ENCODE results near the gene POC1B.
A peak's percentile ranks its signal among the peaks of the same experiment; 100 is the strongest.

The POC1B gene

DNA sequence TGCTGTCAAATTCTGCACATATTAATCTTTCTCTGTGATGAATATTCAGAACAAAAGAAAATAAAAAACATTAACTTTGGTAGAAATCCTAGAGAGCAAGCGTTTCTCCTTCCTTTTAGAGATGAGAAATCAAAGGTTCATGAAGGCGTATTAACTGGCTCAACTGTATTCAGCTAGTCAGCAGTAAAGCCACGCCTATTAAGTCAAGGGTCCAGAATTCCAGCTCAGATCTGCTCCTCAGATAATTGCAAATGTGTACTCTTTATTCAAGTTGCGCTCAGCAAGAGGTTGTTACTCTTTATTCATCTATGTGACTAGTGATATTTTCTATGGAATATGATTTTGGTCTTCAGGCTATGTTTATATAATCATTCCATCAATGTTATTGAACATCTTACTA lies 13.1 kb upstream of the POC1B start:
- no peak for DNase-seq

DNA sequence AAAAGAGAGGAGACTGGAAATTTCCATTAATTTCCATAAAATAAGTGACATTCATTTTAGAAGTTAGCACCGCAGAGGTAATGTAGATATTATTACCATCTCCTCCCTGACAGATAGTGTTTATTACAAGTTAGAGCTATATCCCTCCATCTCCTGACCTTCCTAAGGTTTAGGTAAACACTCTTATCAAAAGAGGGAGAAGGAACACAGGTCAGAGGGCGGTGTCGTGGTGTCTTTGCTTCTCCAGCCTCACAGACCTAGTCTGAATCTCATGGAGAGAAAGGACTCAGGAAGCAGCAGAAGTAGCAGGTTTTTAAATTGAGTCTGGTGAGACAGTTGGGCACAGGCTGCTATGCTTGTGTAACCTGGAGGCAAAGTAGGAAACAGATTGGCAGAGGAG lies 11.5 kb upstream of the POC1B start:
- DNase-seq = no peak

DNA sequence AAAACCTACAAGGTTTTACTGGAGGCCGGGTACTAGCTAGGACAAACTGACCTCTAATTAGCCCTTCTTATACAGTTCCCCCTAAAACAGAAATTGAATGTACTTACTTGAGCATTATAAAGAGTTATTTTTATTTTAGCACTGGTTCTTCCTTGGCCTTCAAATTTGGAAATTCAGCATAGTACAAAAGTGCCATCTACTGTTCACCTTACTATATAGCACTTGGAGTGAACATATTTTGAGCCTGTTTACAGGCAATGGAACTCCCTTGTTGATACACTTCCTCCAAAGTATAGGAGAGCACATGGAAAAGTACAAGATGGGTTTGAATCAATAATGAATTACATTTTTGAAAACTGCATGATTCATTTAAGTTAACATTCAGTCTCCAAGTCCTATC lies 3.9 kb upstream of the POC1B start:
- no peak for DNase-seq

DNA sequence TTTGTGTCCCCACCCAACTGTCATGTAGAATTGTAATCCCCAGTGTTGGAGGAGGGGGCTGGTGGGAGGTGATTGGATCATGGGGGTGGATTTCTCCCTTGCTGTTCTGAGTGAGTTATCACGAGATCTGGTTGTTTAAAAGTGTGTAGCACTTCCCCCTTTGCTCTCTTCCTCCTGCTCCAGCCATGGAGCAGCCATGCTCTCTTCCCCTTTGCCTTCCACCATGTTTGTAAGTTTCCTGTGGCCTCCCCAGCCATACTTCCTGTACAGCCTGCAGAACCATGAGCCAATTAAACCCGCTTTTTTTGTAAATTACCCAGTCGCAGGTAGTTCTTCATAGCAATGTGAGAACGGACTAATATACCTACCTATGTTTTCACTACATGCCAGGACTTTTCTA lies 2.6 kb upstream of the POC1B start:
- no peak for DNase-seq

DNA sequence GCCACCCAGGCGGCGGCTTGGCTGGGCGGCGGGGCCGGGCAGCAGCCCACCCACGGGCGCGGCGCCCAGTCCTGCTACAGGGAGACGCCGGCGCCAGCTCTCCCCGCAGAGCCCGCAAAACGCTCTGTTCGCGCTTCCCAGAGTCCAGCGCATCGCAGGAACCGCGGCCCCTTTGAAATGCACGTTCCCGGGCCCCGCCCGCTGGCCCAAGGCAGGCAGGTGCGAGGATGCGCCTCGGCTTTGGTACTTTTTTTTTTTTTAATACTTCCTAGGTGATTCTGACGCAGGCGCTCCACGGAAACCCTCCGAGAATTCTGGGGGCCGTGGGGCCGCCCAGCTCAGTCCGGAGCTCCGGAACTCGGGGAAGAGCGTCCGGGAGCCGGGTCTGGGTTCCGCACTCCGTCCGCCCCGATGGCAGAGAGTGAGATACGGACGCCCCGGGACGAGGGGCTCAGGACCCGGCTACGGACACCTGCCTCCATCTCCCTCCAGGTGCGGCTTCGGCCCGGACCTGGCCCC lies 483 bp downstream of the POC1B start:
- DNase-seq = no peak

DNA sequence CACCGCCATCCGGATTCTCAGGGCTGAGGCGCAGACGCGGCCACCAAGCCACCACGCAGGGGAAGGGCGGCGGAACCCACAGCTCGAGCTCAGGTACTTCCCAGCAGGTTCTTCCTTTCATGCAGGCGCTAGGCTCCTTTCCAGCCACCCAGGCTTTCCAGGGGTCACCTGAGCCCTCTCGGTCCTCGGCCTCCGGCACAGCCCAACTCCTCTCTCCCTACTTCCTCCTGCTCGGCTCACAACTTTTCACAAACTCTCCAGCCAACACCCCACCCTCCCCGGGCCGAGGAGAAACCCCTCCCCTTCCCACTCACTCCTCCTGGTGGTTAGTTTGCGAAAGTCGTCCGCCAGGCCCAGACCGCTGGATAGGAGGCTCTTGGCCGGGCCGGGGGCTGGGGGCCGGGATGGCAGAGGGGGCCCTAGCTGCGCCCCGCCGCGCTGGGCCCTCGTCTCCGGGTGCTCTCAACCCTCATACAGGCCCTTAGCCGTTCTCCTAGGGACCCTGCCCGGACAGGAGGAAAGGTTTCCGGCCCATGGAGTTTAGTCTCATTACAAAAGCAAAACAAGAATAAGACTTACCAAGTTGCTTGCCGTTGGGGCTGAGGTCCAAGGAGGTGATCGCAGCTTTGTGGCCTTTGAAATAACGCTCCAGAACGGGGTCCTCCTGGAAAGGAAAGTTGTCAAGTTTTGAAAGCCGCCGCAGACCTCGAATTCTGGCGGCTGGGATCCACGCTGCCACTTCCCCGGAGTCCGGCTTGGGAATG lies 1.1 kb downstream of the POC1B start, which contains the start of gene GALNT4:
Gene GALNT4, minus strand, starts transcription at position 256 of the 764 bp plus-strand sequence. Its CDS starts 247 bp downstream, at position 9.
- DNase-seq = peak; percentile 60

DNA sequence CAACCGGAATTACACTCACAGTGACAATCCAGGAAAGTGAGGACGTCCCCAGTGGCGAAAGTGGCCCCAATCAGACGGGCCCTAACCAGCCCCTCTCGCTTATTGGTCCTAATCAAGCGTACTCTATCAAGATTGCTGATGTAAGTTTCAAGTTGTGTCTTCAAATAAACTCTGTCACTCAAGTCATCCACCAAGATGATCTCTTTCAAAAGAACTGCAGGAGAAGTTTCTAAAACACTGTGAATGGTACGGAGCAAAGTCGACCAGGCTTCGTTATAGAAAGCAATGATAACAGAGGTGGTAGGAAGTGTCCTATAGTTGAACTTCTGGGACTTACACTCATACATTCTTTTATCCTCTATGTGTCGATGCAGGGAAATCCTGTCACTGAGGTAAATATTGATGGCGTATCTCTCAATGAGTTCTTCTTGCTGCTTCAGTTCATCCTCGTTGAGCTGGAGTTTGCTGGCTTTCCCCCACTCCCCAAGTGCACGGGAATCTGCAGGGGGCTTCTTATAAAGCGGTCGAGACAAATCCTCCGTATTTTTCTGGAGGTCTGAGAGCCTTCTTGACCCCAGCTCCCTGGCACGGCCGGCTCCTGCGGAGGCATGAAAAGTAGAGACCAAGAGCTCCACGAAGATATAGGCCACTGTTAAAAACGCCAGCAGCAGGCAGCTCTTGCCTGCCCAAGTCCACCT lies 1.9 kb downstream of the POC1B start:
- no peak for DNase-seq

DNA sequence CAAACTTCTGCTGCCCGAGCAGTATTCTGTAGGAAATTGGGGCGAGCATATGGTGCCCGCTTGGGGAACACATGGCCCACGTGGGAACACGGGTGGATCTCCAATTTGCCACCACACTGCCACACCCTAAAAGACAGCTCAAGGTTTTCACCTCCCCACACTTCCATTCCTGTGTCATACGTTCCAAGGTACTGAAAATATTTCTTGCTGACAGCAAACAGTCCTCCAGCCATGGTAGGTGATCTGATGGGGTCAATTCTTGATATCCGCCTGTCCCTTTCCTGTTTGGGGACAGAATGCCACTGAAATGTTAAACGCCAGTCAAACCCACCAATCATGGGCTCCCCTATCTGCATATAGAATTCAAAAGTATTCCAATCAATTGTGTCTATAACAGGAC lies 2.5 kb downstream of the POC1B start:
- no peak for DNase-seq

DNA sequence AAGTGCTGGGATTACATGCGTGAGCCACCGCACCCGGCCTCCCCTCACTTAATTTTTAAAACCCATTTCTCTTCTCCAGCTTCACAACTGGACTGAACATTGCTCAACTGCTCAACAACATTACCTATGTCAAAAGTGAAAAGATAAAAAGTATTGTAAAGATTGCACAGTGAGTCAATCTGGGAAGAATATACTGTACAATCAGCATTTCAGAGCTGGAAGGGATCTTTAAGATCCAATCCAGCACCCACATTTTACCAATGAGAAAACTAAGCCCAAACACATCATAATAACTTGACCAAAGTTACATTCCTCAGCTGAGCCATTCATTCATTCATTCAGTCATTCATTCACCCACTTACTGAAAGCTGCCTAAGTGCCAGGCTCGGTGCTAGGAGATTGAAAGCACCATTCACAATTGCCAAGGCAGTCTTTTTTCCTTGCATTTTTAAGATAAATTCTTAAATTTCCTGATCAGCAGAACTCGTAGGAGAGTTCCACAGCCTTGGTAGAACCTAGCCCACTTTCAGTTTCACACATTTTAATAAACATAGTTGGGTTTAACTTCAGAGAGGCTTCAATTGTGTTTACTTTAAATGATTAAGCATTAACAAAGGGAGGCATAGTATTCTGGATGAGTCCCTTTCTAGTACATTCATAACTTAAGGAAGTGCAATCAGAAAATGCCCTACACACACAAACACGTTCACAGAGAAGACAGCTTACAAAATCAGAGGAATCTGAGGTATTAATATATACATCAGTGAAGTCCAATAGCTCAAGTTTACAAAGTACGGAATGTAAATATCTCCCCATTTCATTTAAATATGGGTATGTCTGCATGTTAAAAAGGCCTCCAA lies 4.3 kb downstream of the POC1B start:
- DNase-seq = no peak

DNA sequence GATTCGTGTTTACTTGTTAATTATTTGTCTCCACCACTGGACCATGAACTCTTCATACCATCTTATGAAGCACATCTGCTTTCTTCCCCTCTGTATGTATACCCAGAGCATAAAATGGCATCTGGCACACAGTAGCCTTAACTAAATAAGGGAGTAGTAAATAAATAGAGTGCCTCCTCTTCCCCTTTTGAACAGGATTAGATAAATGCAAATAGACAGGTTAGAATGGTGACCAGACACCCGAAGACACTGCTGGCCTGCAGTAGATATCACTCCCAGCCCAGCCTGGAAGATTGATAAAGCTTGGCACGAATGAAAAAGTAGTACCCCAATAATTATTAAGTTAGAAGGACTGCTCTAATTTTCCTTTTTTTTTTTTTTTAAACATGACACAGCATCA lies 8.1 kb downstream of the POC1B start:
- DNase-seq = no peak

DNA sequence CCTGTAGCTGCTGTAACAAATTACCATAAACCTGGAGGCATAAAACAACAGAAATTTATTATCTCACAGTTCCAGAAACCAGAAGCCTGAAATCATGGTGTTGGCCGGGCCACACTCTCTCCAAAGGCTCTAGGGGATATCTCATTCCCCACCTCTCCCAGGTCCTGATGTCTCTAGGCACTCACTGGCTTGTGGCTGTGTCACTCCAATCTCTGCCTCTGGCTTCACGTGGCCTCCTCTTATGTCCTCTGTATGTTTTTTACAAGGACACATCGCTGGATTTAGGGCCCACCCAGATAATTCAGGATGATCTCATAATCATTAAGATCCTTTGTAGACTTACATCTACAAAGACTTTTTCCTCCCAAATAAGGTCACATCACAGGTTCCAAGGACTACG lies 9.2 kb downstream of the POC1B start:
- DNase-seq = no peak

DNA sequence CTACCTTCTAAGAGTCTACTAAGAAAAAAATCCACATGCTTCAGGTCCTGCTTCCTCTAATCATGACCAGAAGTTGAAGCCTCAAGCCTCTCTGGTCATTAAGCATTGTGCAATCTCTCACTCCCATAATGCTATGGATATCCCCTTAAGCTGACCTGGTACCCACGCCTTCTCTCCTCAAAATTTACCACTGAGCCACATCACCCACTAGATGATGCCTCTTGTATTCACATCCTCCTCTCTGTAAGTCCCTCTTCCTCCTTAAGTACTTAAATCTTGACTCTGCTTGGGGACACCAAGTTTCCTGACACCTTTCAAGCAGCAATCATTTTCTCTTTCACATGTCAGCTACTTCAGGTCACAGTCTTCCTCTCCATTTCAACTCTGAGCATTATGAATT lies 11.1 kb downstream of the POC1B start:
- no peak for DNase-seq

DNA sequence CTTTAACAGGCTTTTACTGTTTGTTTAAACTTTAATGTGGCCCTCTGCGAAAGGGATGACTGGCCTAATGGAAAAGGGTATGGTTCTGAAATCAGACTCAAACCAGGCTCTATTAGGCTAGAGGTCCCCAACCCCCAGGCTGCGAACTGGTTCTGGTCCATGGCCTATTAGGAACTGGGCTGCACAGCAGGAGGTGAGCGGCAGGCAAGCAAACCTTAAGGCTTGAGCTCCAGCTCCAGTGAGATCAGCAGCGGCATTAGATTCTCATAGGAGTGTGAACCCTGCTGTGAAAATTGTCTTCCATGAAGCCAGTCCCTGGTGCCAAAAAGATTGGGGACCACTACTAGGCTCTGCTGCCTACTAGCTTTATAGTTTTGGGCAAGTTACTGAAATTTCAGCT lies 12.3 kb downstream of the POC1B start:
- no peak for DNase-seq

DNA sequence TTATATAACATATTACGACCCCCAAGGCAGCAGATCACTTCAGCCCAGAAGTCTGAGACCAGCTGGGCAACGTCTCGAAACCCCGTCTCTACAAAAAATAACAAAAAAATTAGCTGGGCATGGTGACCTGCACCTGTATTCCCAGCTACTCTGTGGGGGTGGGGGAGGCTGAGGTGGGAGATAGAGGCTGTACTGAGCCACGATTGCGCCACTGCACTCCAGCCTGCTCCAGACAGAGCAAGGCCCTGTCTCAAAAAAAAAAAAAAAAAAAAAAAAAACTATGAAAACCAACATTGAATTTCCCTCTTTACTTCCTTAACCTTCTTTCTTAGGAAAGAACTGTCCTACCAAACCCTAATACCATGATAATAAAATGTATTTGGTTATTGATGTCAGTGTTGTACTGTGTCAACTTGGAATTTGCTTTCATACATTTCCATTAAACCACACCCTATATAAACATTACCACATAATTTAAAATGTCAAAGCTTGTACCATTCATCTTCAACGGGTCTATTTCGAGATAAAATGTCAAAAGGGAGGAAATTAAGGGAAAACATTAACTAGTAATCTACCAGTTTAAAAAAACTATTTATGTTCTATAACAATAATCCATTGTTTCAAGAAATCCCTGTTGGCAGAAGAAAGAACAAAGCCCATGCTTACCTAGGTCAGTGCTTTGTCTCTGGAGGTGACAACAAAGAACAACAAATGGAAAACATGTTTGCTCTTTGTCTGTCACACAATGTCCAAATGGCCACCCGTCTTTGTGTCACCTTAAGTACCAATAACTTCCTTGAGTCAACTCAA lies 18.6 kb downstream of the POC1B start:
- DNase-seq = no peak

DNA sequence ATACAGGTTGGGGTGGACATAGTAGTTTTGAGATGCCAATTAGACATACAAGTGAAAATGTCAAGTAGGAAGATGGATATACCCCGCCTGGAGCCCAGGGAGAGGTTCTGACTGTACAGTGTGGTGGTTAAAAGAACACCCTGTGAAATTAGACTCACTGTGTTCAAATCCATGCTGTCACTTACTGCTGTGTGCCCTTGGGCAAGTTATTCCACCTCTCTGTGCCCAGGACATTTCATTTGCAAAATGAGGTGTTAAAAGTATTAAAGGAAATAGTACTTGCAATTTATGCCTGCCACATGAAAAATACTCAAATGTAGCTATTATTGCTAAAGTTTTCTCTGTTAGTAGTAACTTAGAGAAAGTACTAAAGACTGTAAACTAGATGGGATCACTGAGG lies 19.8 kb downstream of the POC1B start:
- DNase-seq = no peak

DNA sequence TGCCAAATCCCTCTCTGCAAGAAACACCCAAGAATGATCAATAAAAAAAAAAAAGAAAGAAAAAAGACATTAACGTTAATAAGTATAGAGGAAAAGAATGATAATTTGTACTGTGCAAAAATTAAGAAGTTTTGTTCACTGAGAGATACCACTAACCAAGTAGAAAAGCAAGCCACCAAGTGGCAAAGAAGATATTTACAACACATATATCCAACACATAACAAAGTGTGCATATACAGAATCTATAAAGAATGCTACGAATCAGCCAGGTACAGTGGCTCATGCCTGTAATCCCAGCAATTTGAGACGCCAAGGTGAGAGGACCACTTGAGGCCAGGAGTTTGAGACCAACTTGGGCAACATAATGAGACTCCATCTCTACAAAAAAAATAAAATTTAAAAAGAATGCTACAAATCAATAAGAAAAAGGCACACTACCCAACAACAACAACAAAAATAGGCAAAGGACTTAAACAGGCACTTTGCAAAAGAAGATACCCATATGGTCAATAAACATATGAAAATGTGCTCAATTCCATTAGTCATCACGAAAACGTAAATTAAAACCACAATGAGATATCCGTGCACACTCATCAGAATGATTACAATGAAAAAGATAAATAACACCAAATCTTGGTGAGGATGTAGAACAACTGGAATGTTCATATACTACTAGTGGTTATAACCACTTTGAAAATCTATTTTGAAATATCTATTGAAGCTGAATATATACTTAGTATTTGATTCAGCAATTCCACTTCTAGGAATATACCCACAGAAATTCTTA lies 21.1 kb downstream of the POC1B start:
- no peak for DNase-seq

DNA sequence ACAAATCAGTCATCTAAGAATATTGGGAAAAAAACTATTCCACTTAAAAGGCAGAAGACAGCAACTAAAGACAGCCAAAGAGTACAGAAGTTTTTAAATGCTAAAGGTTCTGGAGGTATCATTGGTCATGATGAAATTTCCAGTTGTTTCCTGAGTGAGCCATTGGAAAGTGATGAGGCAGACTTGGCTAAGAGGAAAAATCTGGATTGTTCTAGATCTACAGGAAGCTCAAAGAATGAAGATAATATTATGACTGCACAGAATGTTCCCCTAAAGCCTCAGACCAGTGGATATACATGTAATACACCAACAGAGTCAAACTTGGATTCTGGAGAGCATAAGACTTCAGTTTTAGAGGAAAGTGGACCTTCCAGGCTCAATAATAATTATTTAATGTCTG lies 24.1 kb downstream of the POC1B start:
- no peak for DNase-seq

DNA sequence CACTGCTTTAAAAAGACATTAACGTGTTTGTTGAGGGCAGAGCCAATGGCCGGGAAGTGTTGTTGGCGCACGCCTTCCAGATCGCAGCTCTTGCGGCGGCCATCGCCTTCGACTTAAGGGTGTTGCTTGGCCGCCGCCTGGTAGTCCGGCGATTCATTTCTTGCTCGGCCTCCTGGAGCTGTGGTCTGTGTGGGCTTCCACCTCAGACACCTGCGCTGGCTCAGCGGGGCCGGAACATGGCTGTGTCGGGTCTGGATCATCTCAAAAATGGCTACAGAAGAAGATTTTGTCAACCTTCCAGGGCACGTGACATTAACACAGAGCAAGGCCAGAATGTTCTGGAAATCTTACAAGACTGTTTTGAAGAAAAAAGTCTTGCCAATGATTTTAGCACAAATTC lies 26.0 kb downstream of the POC1B start:
- no peak for DNase-seq

DNA sequence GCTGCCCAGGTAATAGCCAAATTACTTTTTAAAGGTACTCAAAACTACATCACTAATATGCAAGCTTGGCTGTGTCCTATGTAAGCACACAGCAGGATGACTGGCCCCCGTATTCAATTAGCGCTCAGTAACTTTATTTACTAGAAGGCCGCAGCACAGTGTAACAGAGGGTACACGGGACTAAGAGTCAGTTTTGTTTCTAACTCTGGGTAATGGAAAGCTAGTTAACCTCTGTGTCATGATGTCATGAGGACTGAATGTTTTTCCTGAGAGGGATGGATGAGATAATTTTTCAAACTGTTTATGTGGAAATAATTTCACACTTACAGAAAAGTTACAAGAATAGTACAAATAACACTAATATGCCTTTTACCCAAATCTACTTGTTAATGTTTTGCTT lies 28.4 kb downstream of the POC1B start:
- DNase-seq = no peak

DNA sequence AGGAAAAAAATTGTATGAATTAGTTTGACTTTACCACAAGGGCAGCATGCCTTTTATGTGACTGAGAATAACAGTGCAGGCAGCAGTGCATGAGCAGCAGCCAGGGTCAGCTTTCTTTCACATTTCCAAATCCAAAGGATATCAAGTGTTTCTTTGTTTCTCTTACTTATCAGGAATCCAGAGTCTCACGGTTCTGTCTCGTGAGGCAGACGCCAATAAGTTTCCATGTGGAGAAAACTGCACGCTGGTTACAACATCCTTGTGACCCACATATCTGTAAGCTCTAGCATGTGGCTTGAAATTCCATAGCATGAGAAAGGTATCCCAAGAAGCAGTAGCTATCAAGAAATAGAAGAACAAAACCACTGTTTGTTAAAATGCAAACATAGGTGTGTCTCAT lies 28.8 kb downstream of the POC1B start:
- no peak for DNase-seq

DNA sequence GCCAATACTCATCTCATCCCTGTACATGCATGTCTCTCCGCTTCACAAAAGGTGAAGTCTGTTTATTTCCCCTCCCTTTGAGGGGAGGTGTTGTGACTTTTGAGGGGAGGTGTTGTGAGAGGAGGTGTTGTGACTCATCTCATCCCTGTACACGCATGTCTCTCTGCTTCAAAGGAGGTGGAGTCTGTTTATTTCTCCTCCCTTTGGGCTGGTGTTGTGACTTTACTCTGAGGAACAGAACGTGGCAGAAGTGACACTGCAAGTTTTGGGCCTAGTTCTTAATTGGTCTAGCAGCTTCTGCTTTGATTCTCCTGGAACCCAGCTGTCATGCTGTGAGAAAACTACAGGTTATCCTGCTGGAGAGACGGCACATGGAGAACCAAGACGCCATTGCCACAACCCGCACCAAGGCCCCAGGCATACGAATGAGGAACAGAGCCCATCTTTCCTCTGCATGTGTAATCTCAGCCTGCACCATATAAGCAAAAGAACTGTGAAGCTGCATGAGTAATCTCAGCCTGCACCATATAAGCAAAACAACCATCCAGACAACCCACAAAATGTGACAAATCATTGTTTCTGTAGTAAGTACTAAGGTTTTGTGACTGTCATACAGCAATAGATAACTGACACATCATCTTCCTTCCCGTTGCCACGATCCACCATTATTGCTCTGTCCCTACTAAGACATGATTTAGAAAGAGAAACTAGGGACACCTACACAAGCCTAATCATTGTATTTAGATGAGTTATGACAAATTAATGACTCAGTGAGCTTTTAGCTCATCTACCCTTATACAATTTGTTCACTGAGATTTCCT lies 31.2 kb downstream of the POC1B start:
- DNase-seq = no peak

All from SIG-M5 (cell line).